NCI-H2196 (cell line): ENCODE measurements around the gene HOXA1.

ENCODE experiments used
- DNase-seq: peaks from one replicate; lab custom pipeline; 2025; ENCODE audit not compliant: unreplicated experiment; lab: John Stamatoyannopoulos, UW

Gene HOXA1

DNA sequence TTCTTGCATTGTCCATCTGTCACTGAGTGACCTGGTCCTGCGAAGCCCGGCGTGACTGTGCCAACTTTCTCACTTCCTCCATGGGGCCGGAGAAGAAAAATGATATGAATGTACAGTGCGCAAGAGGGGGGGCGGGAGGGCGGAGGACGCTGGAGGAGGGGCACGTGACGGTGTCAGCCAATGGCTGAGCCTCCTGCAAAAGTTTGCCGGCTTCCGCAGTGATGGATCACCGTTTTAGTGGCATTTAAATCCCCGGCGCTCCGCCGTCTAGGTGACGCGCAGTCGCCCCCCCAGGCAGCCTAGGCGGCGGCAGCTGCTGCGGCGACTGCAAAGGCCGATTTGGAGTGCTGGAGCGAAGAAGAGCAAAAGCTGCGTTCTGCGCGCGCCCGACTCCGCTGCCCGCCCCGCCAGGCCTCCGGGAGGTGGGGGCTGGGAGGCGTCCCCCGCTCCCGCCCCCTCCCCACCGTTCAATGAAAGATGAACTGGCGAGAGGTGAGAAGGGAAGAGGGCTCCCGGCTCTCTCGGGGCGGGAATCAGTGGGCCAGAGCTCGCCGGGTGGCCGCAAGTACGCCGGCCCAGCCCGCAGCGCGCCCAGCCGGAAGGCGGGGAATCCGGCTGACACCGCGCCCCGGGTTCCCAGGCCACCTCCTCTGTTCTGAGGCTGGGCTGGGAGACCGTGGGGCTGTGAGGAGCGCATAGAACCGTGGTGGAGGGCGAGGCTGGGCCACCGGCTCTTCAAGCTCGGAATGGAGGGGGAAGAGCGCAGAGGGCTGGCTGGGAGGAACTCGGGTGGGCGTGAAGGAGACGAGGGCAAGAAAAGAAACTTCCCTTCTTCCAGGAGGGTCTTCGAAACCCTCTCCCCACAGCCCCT is at the start of gene HOXA1:
HOXA1 (minus strand) TSS at position 104 of the 871 bp plus-strand sequence; CDS start at position 16, 88 bp downstream.
- peak; percentile 83 for DNase-seq

DNA sequence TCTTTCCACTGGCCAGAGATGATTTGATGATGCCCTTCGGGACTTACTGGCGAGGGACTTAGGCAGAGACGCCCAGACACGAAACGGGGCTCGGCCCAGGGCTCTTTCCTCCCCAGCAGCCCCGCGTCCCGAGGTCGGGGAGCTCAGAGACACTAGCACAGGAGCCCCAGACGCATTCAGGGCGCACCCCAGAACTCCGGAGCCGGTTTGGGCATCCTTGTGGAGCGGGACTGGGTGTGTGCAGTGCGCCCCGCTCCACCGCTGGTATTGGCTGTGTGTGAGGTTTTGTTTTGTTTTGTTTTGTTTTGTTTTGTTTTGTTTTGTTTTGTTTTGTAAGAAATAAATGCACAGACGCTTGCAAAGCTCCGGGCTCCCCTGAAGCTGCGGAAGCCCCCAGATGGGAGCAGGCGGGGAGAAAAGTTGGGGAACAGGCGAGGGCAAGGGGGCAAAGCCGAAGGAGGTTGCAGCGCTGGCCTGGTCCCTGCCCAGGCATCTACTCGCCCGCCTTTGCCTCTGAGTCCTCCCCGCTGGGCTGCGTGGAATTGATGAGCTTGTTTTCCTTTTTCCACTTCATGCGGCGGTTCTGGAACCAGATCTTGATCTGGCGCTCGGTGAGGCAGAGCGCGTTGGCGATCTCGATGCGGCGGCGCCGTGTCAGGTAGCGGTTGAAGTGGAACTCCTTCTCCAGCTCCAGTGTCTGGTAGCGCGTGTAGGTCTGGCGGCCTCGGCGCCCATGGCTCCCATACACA is 49.5 kb upstream of the HOXA1 start:
- DNase-seq: no peak

DNA sequence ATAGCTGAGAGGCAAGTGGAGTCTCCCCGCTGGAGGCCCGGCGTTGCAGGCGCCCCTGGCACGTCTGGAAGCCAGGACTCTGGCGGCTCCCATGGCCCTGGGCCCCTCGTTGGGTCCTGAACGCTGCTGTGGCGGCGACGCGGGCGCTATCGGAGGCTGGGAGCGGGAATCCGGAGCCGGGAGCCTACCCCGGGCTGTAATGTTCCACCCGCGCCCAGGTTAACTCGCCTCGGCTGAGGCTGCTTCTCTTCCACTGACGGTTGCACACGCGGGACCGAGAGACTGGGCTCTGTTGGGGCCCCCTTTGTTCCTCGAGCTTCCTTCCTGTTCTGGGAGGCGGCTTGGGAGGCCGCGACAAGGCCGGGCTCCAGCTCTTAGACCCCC is 49.0 kb upstream of the HOXA1 start:
- no peak for DNase-seq

DNA sequence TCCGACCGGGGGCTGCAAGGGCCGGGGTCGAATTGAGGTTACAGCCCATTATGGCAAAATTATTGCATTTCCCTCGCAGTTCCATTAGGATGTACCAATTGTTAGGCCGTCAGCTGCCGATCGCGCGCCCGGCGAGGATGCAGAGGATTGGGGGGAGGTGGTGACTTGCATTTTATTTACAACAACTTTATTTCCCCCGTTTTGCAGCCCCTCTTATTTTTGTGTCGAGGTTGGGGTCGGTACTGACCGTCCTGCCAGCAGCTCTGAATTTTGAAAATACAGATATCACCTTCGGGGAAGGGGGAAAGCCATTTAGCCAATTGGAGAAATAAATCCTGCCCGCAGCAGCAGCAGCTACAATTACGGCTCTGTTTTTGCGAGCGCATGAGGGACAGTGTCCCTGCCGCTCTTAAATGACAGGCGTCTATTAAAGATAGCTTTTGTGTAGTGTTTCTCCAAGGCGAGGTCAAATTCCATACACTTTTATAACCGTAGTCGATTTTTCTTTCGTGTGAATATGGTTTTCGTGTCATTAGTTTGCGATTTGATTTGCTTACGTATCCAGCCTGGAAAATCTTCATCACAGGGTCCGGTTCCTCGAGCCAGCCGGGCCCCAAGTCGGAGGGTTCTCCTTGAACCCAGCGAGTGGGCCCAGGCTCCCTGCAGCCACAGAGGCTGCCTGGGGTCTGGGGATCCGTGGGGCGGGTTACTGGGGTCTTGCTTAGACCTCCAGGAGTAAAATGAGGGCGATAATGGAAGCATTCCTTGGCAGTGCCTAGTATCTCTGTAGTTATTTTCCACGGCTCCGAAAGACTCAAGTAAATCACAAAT is 48.4 kb upstream of the HOXA1 start:
- DNase-seq: no peak

DNA sequence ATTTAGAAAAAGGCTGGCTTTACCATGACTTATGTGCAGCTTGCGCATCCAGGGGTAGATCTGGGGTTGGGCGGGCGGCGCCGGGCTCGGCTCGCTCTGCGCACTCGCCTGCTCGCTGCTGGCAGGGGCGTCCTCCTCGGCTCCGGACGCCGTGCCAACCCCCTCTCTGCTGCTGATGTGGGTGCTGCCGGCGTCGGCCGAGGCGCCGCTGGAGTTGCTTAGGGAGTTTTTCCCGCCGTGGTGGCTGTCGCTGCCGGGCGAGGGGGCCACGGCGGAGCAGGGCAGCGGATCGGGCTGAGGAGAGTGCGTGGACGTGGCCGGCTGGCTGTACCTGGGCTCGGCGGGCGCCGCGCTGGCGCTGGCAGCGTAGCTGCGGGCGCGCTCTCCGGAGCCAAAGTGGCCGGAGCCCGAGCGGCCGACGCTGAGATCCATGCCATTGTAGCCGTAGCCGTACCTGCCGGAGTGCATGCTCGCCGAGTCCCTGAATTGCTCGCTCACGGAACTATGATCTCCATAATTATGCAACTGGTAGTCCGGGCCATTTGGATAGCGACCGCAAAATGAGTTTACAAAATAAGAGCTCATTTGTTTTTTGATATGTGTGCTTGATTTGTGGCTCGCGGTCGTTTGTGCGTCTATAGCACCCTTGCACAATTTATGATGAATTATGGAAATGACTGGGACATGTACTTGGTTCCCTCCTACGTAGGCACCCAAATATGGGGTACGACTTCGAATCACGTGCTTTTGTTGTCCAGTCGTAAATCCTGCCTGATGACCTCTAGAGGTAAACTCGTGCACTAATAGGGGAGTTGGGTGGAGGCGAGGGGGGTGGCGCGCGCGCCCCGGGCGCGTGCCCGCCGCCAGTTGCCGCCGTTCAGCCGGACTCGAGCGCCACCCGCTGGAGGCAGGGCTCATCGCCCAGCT is 47.5 kb upstream of the HOXA1 start, which contains the start of gene HOXA5:
HOXA5 (minus strand) TSS at position 659 of the 927 bp plus-strand sequence; CDS start at position 585, 74 bp downstream.
- DNase-seq: peak; percentile 89

DNA sequence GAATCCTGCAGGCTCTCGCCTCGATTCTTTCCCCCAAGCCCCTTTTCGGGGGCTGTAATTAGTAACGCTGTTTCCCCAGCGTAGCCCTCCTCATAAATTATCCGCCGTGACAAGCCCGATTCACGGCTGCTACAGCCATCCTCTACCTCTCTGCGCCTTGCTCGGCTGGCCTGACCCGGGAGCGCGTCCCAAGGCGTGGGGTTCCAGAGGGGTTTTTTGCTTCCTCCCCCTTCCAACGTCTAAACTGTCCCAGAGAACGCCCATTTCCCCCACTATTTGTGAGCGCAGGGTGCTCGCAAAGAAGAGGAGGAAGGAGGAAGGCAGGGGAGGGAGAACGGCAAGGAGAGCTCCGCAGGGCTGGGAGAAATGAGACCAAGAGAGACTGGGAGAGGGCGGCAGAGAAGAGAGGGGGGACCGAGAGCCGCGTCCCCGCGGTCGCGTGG is 46.8 kb upstream of the HOXA1 start:
- DNase-seq: no peak

DNA sequence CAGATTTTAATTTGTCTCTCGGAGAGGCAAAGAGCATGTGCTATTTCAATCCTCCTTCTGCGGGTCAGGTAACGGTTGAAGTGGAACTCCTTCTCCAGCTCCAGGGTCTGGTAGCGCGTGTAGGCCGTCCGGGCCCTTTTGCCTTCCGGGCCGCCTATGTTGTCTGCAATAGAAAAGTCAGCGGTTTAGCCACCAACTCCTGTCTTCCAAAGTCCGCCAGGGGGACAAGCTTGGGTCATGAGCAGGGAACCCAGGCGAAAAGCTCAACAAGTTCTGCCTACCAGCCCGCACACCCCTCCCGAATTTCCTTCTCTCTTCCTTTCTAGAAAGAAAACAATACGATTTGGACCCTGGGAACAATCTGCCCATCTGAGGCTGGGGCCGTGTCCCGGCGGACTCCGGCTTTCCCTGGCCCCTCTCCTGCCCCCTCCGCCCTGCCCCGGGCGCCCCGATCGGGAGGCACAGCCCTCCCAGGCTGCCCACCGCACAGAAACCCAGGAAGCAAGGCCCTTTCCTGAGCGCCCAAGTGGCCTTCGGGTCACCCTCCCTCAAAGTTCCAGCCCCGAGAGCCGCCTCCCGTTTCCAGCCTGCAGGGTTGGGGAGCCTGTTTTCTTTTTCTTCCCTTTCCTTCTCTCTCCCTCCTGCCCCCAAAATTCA is 46.3 kb upstream of the HOXA1 start:
- DNase-seq: no peak

DNA sequence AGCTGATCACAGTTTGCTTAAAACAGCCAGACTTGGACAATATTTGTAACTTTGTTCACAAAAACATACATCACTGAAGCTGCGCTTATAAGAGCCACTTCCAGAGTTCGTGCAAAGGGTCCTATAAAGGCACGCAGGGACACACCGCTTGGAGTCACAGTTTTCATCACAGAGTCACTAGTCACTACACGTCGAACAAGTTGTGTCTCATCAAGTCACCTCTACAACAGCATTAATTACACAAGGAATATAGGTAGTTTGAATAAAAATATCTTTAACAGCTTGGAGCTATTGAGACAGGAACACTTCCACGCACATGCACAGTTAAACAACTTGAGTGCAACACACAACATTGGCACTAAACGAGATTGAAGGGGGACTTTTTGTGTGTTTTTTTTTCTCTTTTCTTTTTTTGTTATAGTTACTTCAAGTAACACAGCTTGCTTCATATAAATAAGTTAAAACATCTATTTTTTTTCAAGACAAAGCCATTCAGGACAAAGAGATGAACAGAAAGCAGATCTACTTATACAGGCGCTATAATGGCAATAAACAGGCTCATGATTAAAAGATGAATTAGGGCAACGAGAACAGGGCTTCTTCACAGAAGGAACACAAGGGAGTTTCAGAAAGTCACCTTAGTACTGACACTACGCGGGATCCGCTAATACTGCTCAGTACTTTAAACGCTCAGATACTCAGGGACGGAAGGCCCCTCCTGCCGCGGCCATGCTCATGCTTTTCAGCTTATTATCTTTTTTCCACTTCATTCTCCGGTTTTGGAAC is 45.5 kb upstream of the HOXA1 start:
- DNase-seq: no peak

DNA sequence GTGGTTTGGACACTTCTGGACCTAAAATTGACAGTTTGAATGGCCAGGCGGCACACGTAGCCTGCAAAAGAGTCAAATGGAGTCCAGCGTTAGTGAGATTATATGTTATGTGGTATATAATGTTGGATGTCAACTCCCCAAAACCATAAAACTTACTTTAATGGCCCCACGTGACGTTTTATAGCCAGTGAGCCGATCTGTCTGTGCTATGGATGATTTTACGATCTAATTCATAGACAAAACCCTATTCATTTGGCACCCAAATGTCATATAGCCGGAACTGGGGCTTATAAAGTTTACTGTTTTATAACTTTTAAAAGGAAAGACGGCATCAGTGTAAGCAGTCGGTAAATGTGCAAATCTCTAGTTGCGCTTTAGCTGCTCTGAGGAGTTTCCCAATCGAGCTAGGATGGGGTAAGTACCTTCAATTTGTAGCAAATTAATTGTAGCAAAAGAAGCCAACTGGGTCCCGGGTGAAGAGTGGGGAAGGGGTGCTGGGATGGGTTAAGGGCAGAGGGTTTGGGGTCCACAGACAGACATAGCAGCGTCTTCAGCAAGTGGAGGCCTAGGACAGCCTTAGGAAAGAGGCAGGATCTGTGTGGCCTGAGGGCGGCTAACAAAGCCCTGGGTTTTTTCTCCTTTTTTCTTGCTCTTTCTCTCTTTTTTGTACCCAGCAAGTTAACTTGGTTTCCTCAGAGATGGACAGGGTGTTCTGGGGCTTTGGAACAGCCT is 44.5 kb upstream of the HOXA1 start:
- no peak for DNase-seq

DNA sequence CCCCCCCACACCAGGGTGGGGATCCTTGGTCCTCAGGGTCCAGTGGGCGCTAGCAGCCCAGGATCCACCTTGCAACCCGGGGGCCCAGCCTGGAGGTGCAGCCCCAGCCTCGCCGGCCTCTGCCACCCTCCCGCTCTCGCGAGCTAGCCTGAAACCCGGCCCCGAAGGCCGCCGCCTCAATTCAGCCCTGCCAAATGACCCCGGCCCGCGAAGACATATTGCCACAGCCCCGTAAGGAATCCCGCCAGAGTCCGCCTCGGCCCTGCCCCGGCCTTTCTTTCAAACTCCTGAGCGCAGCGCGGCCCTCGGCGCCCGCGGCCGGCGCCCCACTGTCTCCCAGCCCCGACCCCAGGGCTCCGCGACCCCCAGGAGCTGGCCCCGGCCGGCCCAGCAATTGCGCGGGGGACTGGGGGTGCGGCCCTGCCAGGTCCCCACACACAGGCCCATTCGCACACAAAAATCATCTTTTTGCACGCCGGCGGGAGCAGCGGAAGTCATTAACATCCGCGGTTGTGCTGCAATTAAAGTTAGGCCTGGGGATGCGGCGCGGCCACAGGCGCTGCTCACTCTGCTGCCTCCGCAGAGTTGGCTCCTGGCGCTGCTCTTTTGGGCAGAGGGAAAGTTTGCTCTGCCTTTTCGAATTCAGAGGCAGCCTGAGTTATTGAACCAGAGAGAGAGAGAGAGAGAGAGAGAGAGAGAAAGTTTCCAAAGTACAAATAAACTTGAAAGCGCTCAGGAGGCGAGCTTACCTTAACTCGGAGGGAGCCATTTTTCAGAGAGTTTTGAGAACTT is 43.7 kb upstream of the HOXA1 start:
- DNase-seq: no peak

DNA sequence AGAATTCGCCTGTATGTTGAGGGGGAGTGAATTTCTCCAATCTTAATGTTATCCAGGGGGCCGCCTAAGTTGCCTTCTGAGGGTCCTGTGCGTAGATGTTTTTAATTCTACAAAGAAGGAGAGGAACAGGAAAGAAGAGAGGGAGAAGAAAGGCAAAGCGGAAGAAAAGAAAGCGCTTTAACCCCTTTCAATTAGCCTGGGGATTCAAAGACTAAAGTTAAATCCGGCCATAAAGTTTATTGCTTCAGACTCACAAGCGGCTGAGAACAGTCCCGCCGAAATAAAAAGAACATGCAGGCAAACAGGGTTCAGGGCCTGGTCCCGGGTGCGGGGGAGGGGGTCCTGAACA is 43.2 kb upstream of the HOXA1 start:
- no peak for DNase-seq

DNA sequence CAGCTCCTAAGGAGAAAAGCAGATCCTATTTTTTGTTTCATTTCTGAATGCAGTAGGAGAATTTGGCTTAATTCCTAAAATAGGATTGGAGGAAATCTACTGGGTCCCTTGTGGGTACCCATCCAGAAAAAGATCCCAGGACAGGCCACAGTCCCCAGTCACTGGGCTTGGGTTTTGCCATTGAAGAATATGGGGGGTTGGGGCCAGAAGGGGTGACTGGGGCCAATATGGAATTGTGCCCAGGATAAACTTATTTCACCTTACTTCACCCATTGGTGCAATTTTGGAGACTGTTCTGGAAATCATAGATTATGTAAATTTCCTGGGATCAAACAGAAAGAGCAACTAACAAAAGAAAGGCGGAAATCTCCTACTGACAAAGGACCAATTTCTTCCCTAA is 42.7 kb upstream of the HOXA1 start:
- no peak for DNase-seq

DNA sequence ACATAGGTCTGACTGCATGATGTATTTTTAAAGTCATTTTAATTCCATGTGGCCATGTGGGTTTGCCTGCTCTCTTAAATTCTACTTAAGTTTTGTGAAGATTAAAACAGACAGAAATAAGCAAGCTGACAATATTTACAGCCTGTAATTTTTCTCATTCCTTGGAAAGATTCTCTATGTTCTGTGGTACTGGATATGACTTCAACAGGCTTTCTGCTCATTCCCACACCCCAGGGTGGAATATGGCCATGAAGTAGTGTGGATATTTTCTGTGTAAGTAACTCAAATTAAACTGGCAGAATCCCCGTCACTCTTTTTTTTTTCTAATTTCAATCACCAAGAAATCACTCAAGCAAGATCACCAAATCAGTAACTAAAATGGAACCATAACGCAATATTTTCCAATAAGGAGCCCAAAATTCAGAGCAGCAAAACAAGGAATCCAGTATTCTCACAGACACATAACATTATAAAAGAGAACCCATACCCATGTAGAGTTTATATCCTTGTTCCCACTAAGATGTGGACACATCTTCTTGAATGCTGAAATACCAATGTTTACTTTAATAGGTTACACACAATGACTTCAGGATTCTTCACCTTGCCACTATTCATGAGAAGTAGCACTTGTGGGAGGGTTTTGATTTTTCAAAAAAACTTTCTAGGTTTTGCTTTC is 42.0 kb upstream of the HOXA1 start:
- no peak for DNase-seq

DNA sequence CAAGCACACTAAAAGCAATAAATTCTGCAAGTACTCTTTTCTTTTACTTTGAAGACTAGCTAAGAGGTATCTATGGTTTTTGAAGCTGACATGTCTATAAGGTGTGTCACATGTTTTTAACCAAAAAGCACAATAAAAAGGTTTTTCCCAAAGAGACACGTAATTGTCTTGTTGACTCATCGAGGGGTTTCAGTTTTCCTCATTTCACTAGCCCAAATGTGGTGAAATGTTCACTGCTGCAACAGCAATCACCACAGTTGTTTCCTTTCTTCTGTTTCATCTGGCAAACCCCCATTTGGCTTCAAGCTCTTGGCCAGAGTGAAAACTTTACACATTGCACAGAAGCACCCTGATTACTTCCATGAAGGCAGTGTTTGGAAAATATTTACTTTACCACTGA is 38.6 kb upstream of the HOXA1 start:
- no peak for DNase-seq

DNA sequence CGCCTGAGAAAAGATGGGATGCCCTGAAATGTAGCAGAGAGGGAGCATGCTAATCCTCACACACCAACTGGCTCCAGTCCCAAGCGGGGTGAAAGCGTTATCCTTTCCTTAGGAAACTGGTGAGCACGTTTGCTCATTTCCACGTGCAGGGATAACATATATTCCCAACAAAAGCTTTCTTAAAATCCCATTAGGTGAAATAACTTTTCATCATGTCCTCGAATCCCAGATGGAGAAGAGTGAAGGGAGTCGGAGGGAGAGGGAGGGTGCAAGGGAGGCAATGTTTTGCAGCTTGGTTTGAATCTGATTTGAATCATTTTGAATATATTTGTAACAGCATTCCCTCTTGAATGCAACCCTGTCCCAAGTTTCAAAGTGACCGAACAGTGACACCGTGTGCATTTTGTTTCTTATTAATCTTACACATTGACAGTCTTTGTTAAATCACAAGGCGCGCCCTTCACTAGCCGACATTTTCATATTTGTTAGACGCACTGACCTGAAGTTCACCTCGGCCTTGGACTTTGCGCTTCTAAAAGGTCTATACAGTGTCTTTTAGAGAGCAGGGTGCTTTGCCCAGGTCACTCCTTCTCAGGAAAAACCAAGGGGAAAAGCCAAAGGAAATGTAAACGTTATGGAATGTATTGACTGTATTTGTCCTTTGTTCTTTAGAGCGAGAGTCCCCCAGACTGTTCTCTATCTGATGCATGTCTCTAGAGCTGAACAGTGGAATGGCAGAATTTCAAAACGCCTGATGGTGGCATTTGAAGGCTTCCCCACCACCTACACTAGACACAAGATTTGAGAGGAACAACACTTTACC is 37.8 kb upstream of the HOXA1 start:
- DNase-seq: no peak

DNA sequence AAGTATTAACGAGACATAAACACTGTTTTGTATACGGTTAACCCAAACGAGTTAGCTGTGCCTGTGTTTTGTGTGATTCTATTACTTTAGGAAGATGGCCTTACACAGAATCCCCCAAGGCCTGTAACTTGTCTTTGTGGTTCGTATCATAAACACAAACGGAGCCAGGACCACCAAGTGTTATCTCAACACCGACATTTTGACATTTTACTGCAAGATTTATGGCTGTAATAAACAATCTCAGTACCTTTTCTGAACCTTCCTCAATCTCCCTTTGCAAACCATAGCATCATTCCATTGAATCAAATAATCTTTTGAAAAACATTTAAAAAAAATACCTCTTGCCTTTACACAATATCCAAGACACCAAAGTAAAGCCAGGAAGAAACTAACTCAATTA is 37.2 kb upstream of the HOXA1 start:
- no peak for DNase-seq
